Prostate gland (tissue), 2 donors: ENCODE measurements around the gene PON1.

ENCODE experiments used
- POLR2A ChIP-seq: fragments of 450-650 bp; IDR thresholded peaks from one replicate; pipeline ENCODE4 v1.6.1; 2016; ENCODE audit warnings: antibody characterized with exemption, mild to moderate bottlenecking
- POLR2AphosphoS5 ChIP-seq: sonication (generic); formaldehyde crosslinking; IDR thresholded peaks from one replicate; pipeline ENCODE4 v1.6.1; 2017; ENCODE audit warnings: antibody characterized with exemption
- TF ChIP-seq, protein P1 (sequence below), 4 experiments: fragments of 200-600 bp in 2 of 4; fragments of 450-650 bp in 2 of 4; sonication (generic) in 2 of 4; IDR thresholded peaks; 1 replicate in 3 of 4; 2 replicates in 1 of 4; pipeline ENCODE4 v1.5.1; 2016 to 2019; ENCODE audit warnings: antibody characterized with exemption in 4 of 4, mild to moderate bottlenecking in 2 of 4, moderate library complexity in 2 of 4

DNA sequence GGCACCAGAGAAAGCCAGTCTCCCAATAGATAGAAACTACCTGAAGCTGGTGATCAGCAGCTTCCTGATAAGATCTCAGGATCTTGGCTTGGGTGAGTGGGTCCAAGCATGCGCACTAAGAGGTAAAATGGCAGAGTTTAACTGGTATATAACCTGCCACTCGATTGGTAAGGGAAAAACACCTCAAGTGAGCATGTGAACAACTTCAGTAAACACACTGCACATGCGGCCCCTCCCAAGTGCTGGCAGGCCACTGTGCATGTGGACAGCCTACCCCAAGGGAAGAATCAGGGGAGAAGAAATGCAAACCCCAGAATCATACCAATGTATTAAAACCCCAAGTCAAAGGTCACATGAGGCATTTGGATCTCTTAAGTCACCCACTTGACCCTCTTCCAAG is 17.7 kb upstream of the PON1 start:
- TF ChIP-seq, protein P1, sequence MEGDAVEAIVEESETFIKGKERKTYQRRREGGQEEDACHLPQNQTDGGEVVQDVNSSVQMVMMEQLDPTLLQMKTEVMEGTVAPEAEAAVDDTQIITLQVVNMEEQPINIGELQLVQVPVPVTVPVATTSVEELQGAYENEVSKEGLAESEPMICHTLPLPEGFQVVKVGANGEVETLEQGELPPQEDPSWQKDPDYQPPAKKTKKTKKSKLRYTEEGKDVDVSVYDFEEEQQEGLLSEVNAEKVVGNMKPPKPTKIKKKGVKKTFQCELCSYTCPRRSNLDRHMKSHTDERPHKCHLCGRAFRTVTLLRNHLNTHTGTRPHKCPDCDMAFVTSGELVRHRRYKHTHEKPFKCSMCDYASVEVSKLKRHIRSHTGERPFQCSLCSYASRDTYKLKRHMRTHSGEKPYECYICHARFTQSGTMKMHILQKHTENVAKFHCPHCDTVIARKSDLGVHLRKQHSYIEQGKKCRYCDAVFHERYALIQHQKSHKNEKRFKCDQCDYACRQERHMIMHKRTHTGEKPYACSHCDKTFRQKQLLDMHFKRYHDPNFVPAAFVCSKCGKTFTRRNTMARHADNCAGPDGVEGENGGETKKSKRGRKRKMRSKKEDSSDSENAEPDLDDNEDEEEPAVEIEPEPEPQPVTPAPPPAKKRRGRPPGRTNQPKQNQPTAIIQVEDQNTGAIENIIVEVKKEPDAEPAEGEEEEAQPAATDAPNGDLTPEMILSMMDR (IDR thresholded peaks at IDR 0.05): no peak
- TF ChIP-seq POLR2AphosphoS5 (no peak), POLR2A (no peak)
